ENCODE measurements around the gene CCL7.

The CCL7 gene

GRCh38 chr17:34248511-34249024 lies 21.5 kb upstream of the CCL7 start:
- no peak for DNase-seq

- DNase-seq = no peak
Measured at GRCh38 chr17:34249061-34249460, 21.0 kb upstream of the CCL7 start.

- no peak for DNase-seq
Measured at GRCh38 chr17:34249478-34249877, 20.5 kb upstream of the CCL7 start.

- no peak for DNase-seq
Measured at GRCh38 chr17:34251186-34251585, 18.8 kb upstream of the CCL7 start.

GRCh38 chr17:34252095-34252443 lies 18.0 kb upstream of the CCL7 start:
- no peak for DNase-seq

GRCh38 chr17:34252444-34253138 lies 17.4 kb upstream of the CCL7 start:
- no peak for DNase-seq

GRCh38 chr17:34253139-34253525 lies 16.9 kb upstream of the CCL7 start:
- DNase-seq = no peak

GRCh38 chr17:34254146-34254545 lies 15.9 kb upstream of the CCL7 start:
- no peak for DNase-seq

- DNase-seq = no peak
Measured at GRCh38 chr17:34254651-34255380, 15.2 kb upstream of the CCL7 start, which contains the start of gene CCL2. Gene CCL2, plus strand, starts transcription at chr17:34255285. Its CDS starts 65 bp downstream, at chr17:34255350.

- DNase-seq = no peak
Measured at GRCh38 chr17:34255381-34255732, 14.7 kb upstream of the CCL7 start.

GRCh38 chr17:34255841-34256240 lies 14.2 kb upstream of the CCL7 start:
- no peak for DNase-seq

- no peak for DNase-seq
Measured at GRCh38 chr17:34257299-34257985, 12.6 kb upstream of the CCL7 start.

- DNase-seq = no peak
Measured at GRCh38 chr17:34257986-34258326, 12.1 kb upstream of the CCL7 start.

- no peak for DNase-seq
Measured at GRCh38 chr17:34259146-34259545, 10.9 kb upstream of the CCL7 start.

GRCh38 chr17:34260861-34261260 lies 9.2 kb upstream of the CCL7 start:
- no peak for DNase-seq

- no peak for DNase-seq
Measured at GRCh38 chr17:34261568-34262337, 8.3 kb upstream of the CCL7 start.

- DNase-seq = no peak
Measured at GRCh38 chr17:34265711-34266110, 4.3 kb upstream of the CCL7 start.

GRCh38 chr17:34275881-34276280 lies 5.9 kb downstream of the CCL7 start:
- DNase-seq = no peak

GRCh38 chr17:34276826-34277225 lies 6.8 kb downstream of the CCL7 start:
- DNase-seq = no peak

- DNase-seq = no peak
Measured at GRCh38 chr17:34283571-34283970, 13.6 kb downstream of the CCL7 start.

GRCh38 chr17:34285286-34285792 lies 15.3 kb downstream of the CCL7 start, which contains the start of gene CCL11:
Gene CCL11, plus strand, starts transcription at chr17:34285742. Its CDS starts 67 bp downstream, at chr17:34285809.
- DNase-seq = no peak

GRCh38 chr17:34287875-34288274 lies 17.9 kb downstream of the CCL7 start:
- DNase-seq = no peak

GRCh38 chr17:34290586-34290985 lies 20.6 kb downstream of the CCL7 start:
- DNase-seq = no peak

All from NCI-H1694 (cell line).